OCI-LY3 (cell line): ENCODE data around the gene ABO.

Experiments
- EZH2phosphoT487 ChIP-seq: fragments of 200-600 bp; shearing (Covaris generic); IDR thresholded peaks from 2 replicates; pipeline ENCODE4 v1.6.1; 2018; ENCODE audit warnings: antibody characterized with exemption, mixed run types, low read depth
- TF ChIP-seq, protein P1 (sequence below): fragments of 200-600, 300-600 bp; sonication (generic); IDR thresholded peaks from 2 replicates; pipeline ENCODE4 v1.5.1; 2014; ENCODE audit warnings: antibody characterized with exemption, low read length, low read depth

DNA sequence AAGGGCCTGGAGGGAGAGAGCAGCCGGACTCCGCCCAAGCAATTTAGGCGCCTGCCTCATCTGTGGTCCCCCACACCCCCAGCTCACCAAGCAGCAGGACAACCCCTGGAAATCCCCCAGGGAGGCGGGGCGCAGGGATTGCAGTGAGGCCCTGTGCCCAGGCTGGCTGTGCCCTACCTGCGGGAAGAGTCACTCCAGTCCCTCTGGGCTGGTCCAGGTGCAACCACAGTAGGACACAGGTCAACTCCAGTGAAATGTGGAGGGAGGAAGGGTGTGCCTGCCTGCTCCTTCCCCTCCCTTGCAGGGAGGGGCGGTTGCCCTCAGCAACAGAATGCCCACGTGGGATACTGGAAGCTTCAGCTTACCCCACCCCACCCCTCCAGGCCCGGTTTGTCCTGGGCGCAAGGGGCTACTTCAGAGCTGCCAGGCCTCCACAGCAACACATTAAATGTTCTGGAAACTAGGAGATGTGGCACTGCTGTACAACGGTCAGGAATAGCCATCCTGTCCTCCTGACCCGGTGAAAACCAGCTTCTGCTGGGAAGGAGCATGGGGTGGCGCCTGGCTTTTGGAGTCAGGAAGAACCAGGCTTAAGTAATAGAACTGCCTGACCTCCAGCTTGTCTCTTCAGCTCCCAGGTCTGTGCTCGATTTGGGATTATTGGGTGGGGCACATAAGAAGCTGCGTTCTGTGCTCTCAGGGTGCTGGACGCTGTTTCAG is 22.5 kb downstream of the ABO start:
- TF ChIP-seq, protein P1, sequence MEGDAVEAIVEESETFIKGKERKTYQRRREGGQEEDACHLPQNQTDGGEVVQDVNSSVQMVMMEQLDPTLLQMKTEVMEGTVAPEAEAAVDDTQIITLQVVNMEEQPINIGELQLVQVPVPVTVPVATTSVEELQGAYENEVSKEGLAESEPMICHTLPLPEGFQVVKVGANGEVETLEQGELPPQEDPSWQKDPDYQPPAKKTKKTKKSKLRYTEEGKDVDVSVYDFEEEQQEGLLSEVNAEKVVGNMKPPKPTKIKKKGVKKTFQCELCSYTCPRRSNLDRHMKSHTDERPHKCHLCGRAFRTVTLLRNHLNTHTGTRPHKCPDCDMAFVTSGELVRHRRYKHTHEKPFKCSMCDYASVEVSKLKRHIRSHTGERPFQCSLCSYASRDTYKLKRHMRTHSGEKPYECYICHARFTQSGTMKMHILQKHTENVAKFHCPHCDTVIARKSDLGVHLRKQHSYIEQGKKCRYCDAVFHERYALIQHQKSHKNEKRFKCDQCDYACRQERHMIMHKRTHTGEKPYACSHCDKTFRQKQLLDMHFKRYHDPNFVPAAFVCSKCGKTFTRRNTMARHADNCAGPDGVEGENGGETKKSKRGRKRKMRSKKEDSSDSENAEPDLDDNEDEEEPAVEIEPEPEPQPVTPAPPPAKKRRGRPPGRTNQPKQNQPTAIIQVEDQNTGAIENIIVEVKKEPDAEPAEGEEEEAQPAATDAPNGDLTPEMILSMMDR, result no peak
- TF ChIP-seq EZH2phosphoT487, result no peak
